Right atrium auricular region (tissue), 2 donors: Measurements from ENCODE around the gene TRPM3. TPM values are rescaled to one million over a fixed set of nuclear protein-coding genes. Genes with fewer than 3 reads are reported as not detected.

Source experiments
- DNase-seq: peaks from one replicate; pipeline ENCODE4 v3.0.0-alpha.2; 2019; ENCODE audit warnings: low spot score
- H3K27ac ChIP-seq, 2 donors: fragments of 200-600 bp; sonication (generic); 1 replicate in 1 of 2; 2 replicates in 1 of 2; pipeline ENCODE4 v1.5.1; 2016 to 2019
- H3K27me3 ChIP-seq, 2 donors: fragments of 200-600 bp; sonication (generic); one replicate each; pipeline versions ENCODE4 v1.5.1 to v1.6.0; 2017 to 2019
- H3K36me3 ChIP-seq: fragments of 200-600 bp; sonication (generic); one replicate; pipeline ENCODE4 v1.5.1; 2016
- H3K4me1 ChIP-seq, 2 donors: fragments of 200-600 bp; sonication (generic); one replicate each; pipeline versions ENCODE4 v1.5.1 to v1.6.0; 2017 to 2019
- H3K4me3 ChIP-seq, 2 donors: fragments of 200-600 bp; sonication (generic); 1 replicate in 1 of 2; 2 replicates in 1 of 2; pipeline ENCODE4 v1.5.1; 2017 to 2019; ENCODE audit warnings: mild to moderate bottlenecking in 1 of 2, moderate library complexity in 1 of 2
- H3K9me3 ChIP-seq, 2 donors: fragments of 200-600 bp; sonication (generic); one replicate each; pipeline ENCODE4 v1.5.1; 2019
- total RNA-seq, 2 donors: library from RNA; depleted of rRNA; stranded (reverse); fragments of >200 nt; gene quantifications; one replicate each; pipeline ENCODE4 v1.1.0, GENCODE V29; 2016
- TF ChIP-seq, protein P1 (sequence below), 2 donors: fragments of 200-600 bp; sonication (generic); IDR thresholded peaks; one replicate each; pipeline ENCODE4 v1.5.1; 2019; ENCODE audit warnings: antibody characterized with exemption in 2 of 2

TRPM3 gene
- total RNA-seq, 2 donors from 2014 or later: 0.59 to 1.5 TPM

DNA sequence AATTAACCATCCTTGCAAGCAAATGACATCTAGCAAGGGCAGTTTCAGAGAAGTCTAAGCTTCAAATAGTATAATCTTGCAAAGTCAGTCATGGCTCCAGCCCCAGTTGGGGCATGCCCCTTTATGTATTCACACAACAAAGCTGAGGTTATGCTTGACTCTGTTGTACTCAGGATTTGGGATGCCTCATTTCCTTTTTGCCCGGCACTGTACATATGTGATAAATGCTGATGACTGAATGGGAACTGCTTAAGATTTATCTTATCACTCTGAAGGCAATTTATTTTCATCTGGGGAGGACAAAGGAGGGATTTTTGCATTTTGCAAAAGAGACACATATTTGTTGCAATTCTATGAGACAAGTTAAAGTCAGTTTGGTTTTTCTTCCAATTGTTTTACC is 219.2 kb downstream of the TRPM3 start:
- Histone ChIP-seq H3K4me3 (no peak overlapping the region), H3K36me3 (no peaks in the 10 kb centered on the region), H3K9me3 (no peaks in the 10 kb centered on the region), H3K27me3 (no peaks in the 10 kb centered on the region), H3K27ac (no peak overlapping the region), H3K4me1 (no peaks in the 10 kb centered on the region)
- TF ChIP-seq, protein P1, sequence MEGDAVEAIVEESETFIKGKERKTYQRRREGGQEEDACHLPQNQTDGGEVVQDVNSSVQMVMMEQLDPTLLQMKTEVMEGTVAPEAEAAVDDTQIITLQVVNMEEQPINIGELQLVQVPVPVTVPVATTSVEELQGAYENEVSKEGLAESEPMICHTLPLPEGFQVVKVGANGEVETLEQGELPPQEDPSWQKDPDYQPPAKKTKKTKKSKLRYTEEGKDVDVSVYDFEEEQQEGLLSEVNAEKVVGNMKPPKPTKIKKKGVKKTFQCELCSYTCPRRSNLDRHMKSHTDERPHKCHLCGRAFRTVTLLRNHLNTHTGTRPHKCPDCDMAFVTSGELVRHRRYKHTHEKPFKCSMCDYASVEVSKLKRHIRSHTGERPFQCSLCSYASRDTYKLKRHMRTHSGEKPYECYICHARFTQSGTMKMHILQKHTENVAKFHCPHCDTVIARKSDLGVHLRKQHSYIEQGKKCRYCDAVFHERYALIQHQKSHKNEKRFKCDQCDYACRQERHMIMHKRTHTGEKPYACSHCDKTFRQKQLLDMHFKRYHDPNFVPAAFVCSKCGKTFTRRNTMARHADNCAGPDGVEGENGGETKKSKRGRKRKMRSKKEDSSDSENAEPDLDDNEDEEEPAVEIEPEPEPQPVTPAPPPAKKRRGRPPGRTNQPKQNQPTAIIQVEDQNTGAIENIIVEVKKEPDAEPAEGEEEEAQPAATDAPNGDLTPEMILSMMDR (IDR thresholded peaks at IDR 0.05): no peak
- no peak for DNase-seq

DNA sequence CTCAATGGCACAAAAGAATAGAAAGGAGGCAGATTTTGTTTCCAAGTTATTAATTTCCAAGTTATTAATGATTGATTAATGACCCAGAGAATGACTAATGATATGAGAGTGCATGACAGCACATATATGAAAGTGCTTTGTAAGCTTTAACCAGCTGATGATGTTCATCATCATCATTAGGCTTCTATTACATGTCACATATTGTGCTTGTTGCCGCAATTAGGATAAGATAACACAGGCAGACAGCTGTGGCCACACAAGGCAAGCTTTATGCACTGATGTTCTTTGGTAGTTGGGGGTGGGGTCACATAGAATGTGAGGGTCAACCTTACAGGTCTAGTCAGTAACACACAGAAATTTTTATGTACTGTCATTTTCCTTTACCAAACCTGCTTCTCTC is 219.7 kb downstream of the TRPM3 start:
- H3K36me3 ChIP-seq: no peaks in the 10 kb centered on the region
- DNase-seq: no peak
- no peak overlapping the region for H3K4me3 ChIP-seq
- no peaks in the 10 kb centered on the region for H3K4me1 ChIP-seq
- H3K9me3 ChIP-seq: no peaks in the 10 kb centered on the region
- H3K27me3 ChIP-seq: no peaks in the 10 kb centered on the region
- no peak overlapping the region for H3K27ac ChIP-seq
- TF ChIP-seq, protein P1 (IDR thresholded peaks at IDR 0.05): no peak

DNA sequence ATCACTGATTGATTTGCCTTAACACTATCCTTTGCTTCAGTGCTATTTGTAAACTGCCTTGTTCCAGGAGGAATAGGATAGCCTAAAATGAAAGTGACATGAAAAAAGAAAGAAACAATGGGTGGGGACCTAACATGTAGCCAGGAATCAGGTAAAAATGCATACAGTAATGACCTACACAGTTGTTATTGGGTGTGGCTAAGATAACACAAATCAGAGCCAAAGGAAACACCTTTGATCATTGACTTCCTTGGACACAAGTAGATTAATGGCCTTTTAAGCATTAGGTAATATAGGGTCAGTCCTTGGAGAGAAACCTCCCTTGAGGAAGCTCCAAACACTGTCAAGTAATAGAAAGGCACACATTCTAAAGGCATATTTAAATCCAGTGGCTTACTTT is 220.4 kb downstream of the TRPM3 start:
- Histone ChIP-seq H3K36me3 (no peaks in the 10 kb centered on the region), H3K27ac (no peak overlapping the region), H3K27me3 (no peaks in the 10 kb centered on the region), H3K9me3 (no peaks in the 10 kb centered on the region), H3K4me3 (no peak overlapping the region), H3K4me1 (no peaks in the 10 kb centered on the region)
- TF ChIP-seq, protein P1 (IDR thresholded peaks at IDR 0.05): no peak
- DNase-seq: no peak

DNA sequence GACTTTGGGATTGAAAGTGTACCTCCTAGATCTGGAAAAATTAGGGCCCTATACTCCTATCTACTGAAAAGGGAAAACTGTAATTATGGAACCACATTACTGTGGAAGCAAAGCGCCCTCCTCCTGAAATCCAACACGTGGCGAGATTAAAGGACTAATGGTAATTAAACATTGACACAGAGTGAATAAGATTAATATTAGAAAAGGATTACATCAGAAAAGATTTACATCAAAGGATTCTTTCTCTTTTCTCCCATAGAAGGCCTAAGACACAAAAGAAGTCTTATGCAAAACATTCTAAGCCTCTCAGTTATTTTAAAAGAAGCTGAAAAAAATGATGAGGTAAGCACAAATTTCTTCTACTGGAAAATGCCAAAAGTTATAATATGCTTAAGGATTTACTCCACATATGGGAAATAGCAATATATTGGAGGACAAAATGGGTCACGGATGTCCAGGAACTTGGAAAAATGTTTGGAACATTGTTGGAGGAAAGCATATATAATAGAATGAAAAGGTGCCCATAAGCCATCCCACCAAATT is 227.8 kb downstream of the TRPM3 start:
- no peaks in the 10 kb centered on the region for H3K36me3 ChIP-seq
- DNase-seq: no peak
- no peaks in the 10 kb centered on the region for H3K4me1 ChIP-seq
- H3K27ac ChIP-seq: no peak overlapping the region
- no peaks in the 10 kb centered on the region for H3K9me3 ChIP-seq
- H3K4me3 ChIP-seq: no peak overlapping the region
- TF ChIP-seq, protein P1 (IDR thresholded peaks at IDR 0.05): no peak
- no peaks in the 10 kb centered on the region for H3K27me3 ChIP-seq

DNA sequence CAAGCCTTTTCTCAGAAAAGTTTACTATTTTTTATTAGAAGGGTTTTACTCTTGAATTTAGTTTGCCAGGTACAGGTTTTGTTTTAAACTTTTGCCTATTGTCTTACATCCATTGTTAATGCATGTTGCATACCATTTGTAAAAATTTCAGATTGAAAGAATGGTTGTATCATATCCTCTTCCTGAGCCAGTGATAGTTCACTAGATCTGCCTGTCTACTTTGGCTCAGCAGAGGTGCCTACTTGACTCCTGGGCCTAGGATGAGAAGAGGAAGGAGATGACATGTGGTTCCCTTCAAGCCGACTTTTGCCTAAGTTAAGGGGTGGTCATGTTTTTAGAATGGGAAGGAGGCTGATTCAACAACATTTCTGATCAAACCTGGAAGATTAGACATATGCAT is 232.9 kb downstream of the TRPM3 start:
- no peaks in the 10 kb centered on the region for H3K36me3 ChIP-seq
- H3K27ac ChIP-seq: no peak overlapping the region
- no peak overlapping the region for H3K4me3 ChIP-seq
- H3K9me3 ChIP-seq: no peaks in the 10 kb centered on the region
- no peaks in the 10 kb centered on the region for H3K4me1 ChIP-seq
- TF ChIP-seq, protein P1 (IDR thresholded peaks at IDR 0.05): no peak
- H3K27me3 ChIP-seq: no peaks in the 10 kb centered on the region
- DNase-seq: no peak

DNA sequence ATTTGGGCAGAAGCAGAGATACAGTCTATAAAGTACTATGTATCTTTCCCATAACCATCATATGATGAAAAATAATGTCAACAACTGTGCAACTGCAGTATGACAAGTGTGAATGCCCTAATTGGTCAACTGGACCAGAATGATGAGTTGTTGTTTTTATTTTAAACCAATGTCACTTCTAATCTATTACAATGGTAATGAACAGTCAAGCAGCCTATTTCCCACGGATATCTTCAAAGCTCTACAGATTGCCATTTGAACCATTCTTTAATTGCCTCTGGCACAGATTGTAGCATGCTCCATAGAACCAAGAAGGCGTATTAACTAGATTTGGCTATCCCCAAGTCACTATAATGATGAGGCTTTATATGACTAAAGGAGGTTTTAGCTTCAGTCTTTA is 233.6 kb downstream of the TRPM3 start:
- Histone ChIP-seq H3K4me1 (no peaks in the 10 kb centered on the region), H3K36me3 (no peaks in the 10 kb centered on the region), H3K4me3 (no peak overlapping the region), H3K27ac (no peak overlapping the region), H3K27me3 (no peaks in the 10 kb centered on the region), H3K9me3 (no peaks in the 10 kb centered on the region)
- no peak for DNase-seq
- TF ChIP-seq, protein P1 (IDR thresholded peaks at IDR 0.05): no peak
